ENCODE results near the gene MGA.

MGA gene

DNA sequence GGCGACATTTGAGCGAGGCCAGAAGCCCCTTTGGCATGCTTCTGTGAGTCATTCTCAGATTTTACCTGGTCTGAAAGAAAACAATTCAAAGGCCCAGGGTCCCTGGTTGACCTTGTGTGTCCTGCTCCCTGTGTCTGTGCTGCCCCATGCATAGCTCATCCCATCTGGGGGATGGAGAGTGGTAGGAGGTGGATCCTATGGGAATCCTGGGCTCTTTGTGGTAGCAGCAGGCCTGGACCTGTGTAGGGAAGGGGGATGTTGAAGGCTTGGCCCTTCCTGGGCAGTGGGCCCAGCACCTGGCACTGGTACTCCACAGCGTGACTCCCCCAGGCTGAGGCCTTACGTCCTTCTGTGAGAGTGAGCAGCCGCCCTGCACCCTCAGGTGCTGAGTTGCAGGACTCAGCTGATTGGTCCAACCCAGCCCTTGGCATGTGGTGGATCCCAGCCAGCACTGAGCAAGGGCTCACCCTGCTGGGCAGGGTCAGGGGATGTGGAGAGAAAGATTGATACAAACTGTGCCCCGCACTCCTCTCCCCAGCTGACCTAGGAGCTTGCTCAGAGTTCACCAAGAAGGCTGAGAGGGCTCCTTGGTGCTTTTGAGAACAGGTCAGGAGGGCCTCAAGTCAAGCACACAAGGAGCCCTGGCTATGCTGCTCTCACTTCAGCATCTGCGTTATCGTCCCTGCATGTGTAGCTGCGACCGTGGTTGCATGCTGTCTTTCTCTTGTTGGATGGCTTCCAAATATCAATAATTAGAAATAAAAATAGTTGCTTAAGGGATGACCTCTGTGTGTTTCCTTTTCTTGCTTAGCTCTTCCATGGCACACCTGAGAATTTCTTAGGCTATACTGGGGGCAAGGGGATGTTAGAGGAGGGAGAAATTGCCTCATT, 146.3 kb downstream of the MGA start:
- DNase-seq (ENCODE audit: low spot score), result no peak

DNA sequence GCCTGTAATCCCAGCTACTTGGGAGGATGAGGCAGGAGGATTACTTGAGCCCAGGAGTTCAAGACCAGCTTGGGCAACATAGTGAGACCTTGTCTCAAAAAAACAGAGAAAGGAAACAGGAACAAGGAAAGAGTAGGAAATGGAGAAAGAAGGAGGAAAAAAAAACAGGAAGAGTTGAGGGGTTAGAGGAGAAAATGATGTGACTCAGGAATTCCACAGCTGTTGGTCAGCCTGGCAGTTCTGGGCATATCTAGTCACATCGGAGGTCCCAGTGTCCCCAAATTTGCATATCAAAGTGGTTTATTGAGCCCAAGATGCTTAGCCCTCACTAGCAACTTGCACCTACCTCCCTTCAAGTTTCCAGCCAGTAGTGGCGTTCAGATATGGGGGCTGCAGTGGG, 148.9 kb downstream of the MGA start:
- no peak for DNase-seq (ENCODE audit: low spot score)

DNA sequence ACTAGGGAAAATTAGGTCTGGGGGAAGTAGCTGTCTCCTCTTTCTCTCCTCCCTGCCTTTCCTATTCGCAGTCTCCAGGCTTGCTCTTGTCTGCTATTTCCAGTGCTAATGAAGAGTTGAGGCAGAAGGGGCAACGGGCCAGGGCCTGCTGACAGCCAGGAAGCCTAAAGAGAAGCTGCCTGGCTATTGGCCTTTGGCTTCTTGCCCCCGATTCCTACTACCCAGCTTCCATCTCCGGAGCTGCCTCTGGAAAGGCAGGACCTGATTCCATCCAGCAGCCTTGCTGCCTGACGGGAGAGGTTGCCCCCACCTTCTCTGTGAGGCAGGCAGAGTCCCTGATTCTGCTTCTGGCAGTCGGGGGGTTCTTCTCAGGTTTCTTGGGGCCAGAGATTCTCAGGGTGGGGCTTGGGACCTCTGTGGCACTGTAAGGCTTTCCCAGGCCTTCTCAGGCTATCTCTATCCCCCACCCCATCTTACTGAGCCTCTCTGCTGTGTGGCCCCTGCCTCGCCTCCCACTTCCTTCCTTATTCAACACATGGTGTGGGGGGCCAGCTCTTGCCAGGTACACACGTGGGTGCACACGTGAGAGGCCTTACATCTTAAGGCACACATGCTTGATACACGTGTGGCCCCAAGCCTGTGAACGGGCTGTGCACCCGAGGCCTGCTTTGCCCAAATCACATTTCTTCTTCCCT, 149.5 kb downstream of the MGA start:
- DNase-seq (ENCODE audit: low spot score), result no peak

DNA sequence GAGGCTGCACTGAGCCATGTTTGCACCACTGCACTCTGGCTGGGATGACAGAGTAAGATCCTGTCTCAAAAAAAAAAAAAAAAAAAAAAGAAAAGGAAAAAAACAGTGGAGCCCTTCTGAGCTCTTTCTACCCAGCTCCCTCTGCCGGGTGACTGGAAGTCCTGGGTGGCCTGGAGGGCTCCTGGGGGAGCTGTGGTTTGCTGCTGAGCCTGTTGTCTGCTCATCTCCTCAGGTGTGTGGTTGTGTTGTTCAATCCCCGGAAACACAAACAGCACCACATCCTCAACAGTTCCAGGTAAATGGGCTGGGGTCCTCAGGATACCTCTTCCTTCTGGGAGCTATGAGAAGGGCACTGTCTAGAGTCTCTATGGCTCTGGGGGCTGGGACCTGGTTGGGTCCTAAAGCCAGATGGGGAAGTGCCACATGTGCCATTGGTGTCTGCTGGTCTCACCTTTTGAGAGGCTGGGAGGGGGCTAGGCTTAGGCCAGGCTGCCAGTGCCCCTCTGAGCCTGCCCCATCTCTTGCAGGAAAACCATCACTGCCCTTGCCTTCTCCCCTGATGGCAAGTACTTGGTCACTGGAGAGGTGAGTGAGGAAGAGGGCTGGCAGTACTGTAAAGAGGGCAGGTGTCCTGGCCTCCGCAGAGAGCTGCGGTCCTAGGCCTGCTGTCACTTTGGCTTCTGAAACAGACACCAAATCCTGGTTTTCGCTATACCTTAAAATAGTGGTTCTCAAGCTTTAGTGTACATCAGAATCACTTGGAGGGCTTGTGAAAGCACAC, 150.6 kb downstream of the MGA start:
- DNase-seq (ENCODE audit: low spot score), result no peak

- peak; percentile 81 for DNase-seq (ENCODE audit: low spot score)
These were observed 151.4 kb downstream of the MGA start for GRCh38 chr15:41811432-41812195.

DNA sequence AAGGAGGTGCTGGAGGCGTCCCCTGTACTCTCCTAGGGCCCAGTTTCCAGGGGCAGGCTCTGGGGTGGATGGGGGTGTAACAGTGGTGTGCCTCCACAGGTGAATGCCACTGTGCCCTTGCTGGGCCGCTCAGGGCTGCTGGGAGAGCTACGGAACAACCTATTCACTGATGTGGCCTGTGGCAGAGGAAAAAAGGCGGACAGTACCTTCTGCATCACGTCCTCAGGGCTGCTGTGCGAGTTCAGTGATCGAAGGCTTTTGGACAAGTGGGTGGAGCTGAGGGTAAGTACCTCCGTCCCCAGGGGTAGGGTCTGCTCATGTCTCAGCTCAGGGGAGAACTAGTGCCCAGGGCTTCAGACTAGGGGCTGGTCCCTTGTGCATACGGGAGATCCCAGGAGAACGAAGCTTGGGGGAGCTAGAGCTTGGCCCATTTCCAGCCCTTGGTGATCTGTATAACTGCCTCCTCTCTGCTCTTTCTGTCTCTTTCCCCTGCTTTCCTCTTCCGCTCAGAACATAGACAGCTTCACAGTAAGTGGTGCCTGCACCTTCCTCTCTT, 152.7 kb downstream of the MGA start:
- DNase-seq (ENCODE audit: low spot score), result no peak

DNA sequence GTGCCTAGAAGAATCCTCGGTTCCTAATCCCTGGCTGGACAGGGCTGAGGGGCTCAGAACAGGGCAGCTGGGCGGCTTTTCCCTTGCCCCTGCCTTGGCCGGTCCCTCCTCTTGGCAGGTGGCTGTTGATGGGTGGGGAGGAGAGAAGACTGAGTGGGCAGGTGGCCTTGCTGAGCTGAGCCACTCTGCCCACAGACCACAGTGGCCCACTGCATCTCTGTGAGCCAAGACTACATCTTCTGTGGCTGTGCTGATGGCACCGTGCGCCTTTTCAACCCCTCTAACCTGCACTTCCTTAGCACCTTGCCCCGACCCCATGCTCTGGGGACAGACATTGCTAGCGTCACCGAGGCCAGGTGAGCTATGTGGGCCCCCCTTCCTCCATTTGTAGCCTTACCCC, 153.2 kb downstream of the MGA start:
- DNase-seq (ENCODE audit: low spot score), result no peak

GRCh38 chr15:41814534-41814933, 154.3 kb downstream of the MGA start:
- no peak for DNase-seq (ENCODE audit: low spot score)

DNA sequence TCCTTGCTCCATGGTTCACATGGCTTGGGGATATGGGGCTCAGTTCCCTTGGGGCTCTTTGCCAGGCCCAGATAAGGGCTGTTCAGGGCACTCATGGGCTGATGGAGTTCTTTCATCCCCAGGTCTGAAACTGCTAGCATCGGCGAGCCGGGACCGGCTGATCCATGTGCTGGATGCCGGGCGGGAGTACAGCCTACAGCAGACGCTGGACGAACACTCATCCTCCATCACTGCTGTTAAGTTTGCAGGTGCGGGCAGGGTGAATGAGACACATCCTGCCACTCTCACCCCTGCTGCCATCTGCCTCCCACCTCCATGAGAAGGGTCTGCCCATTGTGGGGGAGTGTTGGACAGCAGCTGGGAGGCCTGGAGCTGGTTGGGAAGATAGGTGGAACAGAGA, 156.6 kb downstream of the MGA start:
- DNase-seq (ENCODE audit: low spot score), result no peak

DNA sequence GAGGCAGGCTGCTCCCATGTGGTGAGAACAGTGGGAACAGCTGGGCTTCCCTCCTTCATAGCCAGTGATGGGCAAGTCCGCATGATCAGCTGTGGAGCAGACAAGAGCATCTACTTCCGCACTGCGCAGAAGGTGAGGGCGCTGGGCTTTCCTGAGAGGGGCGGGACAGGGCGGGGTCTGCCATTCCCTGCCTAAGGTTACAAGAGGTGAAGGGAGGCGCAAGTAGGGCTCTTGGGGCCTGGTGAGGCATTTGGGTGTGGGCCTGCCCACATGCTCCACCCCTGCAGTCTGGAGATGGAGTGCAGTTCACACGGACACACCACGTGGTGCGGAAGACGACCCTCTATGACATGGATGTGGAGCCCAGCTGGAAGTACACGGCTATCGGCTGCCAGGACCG, 157.1 kb downstream of the MGA start:
- no peak for DNase-seq (ENCODE audit: low spot score)

DNA sequence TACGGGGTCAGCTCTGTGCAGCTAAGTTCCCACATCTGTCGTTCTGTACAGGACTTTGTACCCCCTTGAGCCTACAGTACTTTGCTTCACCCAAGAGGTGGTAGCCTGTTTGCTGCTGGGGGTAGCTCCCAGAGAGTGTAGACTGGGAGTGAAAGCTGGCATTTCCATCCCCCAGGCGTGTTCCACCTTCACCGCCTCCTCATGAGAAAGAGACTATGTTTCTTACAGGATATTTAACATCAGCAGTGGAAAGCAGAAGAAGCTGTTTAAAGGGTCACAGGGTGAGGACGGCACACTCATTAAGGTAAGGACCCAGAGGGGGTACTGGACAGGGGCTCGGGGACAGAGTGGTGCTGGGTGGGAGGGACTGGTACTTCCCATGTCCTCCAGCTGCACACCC, 157.6 kb downstream of the MGA start:
- DNase-seq (ENCODE audit: low spot score), result no peak

DNA sequence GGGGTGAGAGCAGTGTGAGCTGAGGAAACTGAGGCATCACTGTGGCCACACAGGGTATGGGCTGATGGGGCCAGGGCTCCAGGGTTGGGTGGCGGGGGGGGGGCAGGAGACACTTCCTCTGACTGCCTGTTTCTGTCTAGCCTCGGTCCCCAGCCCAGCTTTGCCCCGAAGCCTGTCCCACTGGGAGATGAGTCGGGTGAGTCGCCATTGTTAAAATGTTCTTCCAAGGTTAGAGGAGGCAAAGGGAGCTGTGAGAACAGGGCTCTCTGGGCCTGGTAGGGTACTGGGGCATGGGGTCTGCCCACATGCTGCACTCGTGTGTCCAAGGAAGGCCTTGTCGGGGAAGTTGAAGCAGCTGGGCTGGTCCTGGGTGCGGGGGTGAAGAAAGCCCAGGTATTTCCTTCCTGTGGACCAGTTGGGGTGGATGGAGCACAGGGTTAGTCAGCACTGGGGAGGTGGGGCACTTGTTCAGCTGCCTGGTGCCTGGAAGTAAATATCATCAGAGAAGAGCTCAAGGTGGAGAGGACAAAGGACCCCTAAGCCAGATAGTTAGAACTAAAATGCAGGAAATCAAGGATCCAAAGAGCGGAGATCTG, 159.3 kb downstream of the MGA start:
- no peak for DNase-seq (ENCODE audit: low spot score)

- DNase-seq (ENCODE audit: low spot score), result no peak
These were observed 160.7 kb downstream of the MGA start for GRCh38 chr15:41820791-41821423.

DNA sequence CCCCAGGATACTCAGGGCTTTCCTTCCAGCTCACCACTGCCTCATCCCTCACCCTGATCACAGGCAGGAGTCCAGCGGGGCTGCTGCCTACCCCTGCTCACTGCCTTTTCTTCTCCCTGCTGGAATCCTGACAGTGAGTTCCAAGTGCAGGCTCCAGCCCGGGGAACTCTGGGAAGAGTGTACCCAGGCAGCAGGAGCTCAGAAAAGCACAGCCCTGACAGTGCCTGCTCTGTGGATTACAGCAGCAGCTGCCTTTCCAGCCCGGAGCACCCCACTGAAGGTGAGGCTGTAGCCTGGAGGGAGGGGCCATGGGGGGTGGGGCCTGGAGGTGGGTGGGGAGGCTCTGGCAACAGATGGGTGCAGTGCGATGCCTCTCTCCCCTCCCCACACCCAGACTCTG, 161.6 kb downstream of the MGA start:
- DNase-seq (ENCODE audit: low spot score), result no peak

- DNase-seq (ENCODE audit: low spot score), result no peak
These were observed 162.3 kb downstream of the MGA start for GRCh38 chr15:41822471-41822870.
